Activated CD4-positive, alpha-beta T cell treated with anti-CD3 and anti-CD28 coated beads, Interleukin-2, amount 10 ng/mL, durations not matched to agents 7 days and 5 days (primary cell): Measurements from ENCODE around the gene ACTL6B. TPM values are rescaled to one million over a fixed set of nuclear protein-coding genes. Genes with fewer than 3 reads are reported as not detected.
A peak's percentile ranks its signal among the peaks of the same experiment; 100 is the strongest.

Experiments used
- CTCF ChIA-PET: fragments of 350-600 bp; sonication (Branson Sonifier 250); formaldehyde crosslinking; loops from one replicate; lab custom pipeline; 2021; ENCODE audit warnings: antibody characterized with exemption; lab: Charles Lee
- POLR2A ChIA-PET: fragments of 350-600 bp; sonication (Branson Sonifier 250); formaldehyde crosslinking; loops from one replicate; lab custom pipeline; 2021; ENCODE audit warnings: antibody characterized with exemption; lab: Charles Lee
- DNase-seq: peaks from one replicate; pipeline ENCODE4 v3.0.0-alpha.2; 2020
- H3K27ac Mint-ChIP-seq: one replicate; pipeline ENCODE4 v1.8.0; 2021; ENCODE audit warnings: mild to moderate bottlenecking, moderate library complexity, mixed read lengths
- H3K27me3 Mint-ChIP-seq: one replicate; pipeline ENCODE4 v1.8.0; 2021; ENCODE audit warnings: mixed read lengths
- H3K36me3 Mint-ChIP-seq: one replicate; pipeline ENCODE4 v1.8.0; 2021; ENCODE audit warnings: low read depth, mixed read lengths
- H3K4me1 Mint-ChIP-seq: one replicate; pipeline ENCODE4 v1.8.0; 2021; ENCODE audit warnings: mixed read lengths
- H3K4me3 Mint-ChIP-seq: one replicate; pipeline ENCODE4 v1.8.0; 2021; ENCODE audit warnings: mild to moderate bottlenecking, moderate library complexity, mixed read lengths
- H3K9me3 Mint-ChIP-seq: one replicate; pipeline ENCODE4 v1.8.0; 2021; ENCODE audit warnings: mixed read lengths
- total RNA-seq, 2 experiments: library from RNA; stranded (reverse); gene quantifications; one replicate each; pipeline ENCODE4 v1.2.3, GENCODE V29; 2021

The ACTL6B gene
- total RNA-seq, 2 experiments from 2014 or later, result not detected

DNA sequence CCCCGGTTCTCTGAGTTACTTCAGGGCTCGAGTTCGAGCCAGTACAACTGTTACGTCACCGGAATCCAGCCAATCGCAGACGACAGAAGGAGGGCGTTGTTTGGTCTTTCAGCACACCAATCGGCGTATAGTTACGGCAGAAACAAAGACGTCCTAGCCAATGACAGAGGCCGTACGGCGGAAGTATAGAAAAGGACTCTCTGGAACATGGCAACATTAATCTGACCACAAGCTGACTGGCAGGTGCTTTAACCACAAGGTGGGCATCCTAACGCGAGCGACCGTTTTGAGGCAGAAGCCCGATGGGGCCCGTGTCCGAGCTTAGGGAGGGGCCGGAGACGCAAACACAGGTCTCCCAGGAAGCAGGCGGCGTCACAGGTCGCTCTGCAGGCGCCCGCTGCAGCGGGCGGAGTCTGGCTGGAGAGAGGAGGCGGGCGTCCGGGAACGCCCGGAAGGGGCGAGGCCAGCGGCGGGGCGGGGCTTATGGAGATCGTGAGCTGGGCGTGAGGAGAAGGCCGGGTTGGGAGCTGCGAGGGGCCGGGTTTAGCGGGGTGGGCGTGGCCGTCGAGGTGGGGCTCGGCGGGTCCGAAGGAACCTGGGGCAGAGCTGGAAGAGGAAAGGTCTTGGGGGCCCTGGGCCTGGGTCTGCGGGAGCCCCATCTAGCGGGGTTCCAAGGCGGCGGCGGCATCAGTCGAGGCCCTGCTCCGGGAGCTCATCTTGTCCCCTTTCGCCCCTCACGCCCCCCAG is 44.1 kb downstream of the ACTL6B start, which contains the start of gene MOSPD3:
TSS of gene MOSPD3 (plus strand) at position 558 of the 747 bp plus-strand sequence. CDS start 252 bp downstream, outside the sequence.
- peaks cover 10% of the 10 kb centered on the region for H3K36me3 Mint-ChIP-seq
- H3K27ac Mint-ChIP-seq, result peak within 1 kb of the TSS; percentile 100
- H3K4me3 Mint-ChIP-seq, result peak within 1 kb of the TSS; percentile 98
- ChIA-PET POLR2A (interaction anchor here (0.7 to 1.3 kb wide), 4 partner anchors 14 to 97 kb away, joined by 3 to 8 read pairs (median 4); partner anchors contain the start of genes FBXO24, LRCH4 and POP7), CTCF (interaction anchor here (0.6 to 3.9 kb wide), 19 partner anchors 12 to 489 kb away, joined by 3 to 25 read pairs (median 5); partner anchors contain the start of genes FBXO24, GIGYF1, LRCH4 and POP7)
- no peaks in the 10 kb centered on the region for H3K9me3 Mint-ChIP-seq
- DNase-seq, result peak; percentile 99
- H3K27me3 Mint-ChIP-seq, result peaks cover 1% of the 10 kb centered on the region
- H3K4me1 Mint-ChIP-seq, result peaks cover 27% of the 10 kb centered on the region

GRCh38 chr7:100609958-100610357 is 46.3 kb downstream of the ACTL6B start:
- Mint-ChIP-seq H3K4me1 (peaks cover 39% of the 10 kb centered on the region), H3K27ac (peak overlapping the region; percentile 0), H3K9me3 (no peaks in the 10 kb centered on the region), H3K4me3 (peak overlapping the region; percentile 0), H3K36me3 (peaks cover 6% of the 10 kb centered on the region), H3K27me3 (peaks cover 4% of the 10 kb centered on the region)
- CTCF ChIA-PET, result interaction anchor here (0.8 kb wide), 1 partner anchor 24 kb away, joined by 3 read pairs; no protein-coding TSS in a partner anchor
- POLR2A ChIA-PET, result no interaction called here
- no peak for DNase-seq

DNA sequence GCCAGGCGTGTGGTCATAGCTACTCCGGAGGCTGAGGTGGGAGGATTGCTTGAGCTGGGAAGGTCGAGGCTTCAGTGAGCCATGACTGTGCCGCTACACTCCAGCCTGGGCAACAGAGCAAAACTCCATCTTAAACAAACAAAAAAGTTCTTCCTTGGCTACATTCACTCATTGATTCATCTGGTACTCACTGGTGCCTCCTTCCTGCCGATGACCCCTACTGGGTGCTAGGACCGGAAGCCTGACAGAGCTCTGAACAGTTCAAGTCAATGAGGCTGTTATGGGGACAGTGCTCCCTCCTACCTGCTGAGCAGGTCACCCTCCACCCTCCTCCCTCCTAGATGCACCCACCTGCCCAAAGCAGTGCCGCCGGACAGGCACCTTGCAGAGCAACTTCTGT is 49.1 kb downstream of the ACTL6B start:
- Mint-ChIP-seq H3K36me3 (no peaks in the 10 kb centered on the region), H3K27ac (no peak overlapping the region), H3K9me3 (no peaks in the 10 kb centered on the region), H3K4me3 (no peak overlapping the region), H3K4me1 (peaks cover 40% of the 10 kb centered on the region), H3K27me3 (peaks cover 4% of the 10 kb centered on the region)
- CTCF ChIA-PET, result interaction anchor here (1.6 to 2.5 kb wide), 3 partner anchors 21 to 27 kb away, joined by 5 to 11 read pairs (median 5); partner anchors contain the start of genes FBXO24 and LRCH4
- DNase-seq, result no peak
- POLR2A ChIA-PET, result no interaction called here

- no peak for DNase-seq
- Mint-ChIP-seq H3K4me1 (peaks cover 41% of the 10 kb centered on the region), H3K27me3 (peaks cover 4% of the 10 kb centered on the region), H3K9me3 (no peaks in the 10 kb centered on the region), H3K27ac (no peak overlapping the region), H3K4me3 (peak overlapping the region; percentile 84), H3K36me3 (no peaks in the 10 kb centered on the region)
- ChIA-PET CTCF (interaction anchor here (0.5 to 2.5 kb wide), 7 partner anchors 17 to 461 kb away, joined by 3 to 9 read pairs (median 4); partner anchors contain the start of genes FBXO24 and POP7), POLR2A (no interaction called here)
Measured at GRCh38 chr7:100606313-100606712, 49.9 kb downstream of the ACTL6B start.

- H3K4me3 Mint-ChIP-seq, result peak overlapping the region; percentile 84
- H3K4me1 Mint-ChIP-seq, result peaks cover 41% of the 10 kb centered on the region
- peaks cover 4% of the 10 kb centered on the region for H3K27me3 Mint-ChIP-seq
- DNase-seq, result peak; percentile 56
- H3K9me3 Mint-ChIP-seq, result no peaks in the 10 kb centered on the region
- H3K36me3 Mint-ChIP-seq, result no peaks in the 10 kb centered on the region
- H3K27ac Mint-ChIP-seq, result peak overlapping the region; percentile 74
- ChIA-PET POLR2A (interaction anchor here (0.6 kb wide), 1 partner anchor 108 kb away, joined by 3 read pairs; no protein-coding TSS in a partner anchor), CTCF (interaction anchor here (0.7 to 2.5 kb wide), 8 partner anchors 11 to 101 kb away, joined by 3 to 9 read pairs (median 4); partner anchors contain the start of genes FBXO24 and POP7)
Measured at GRCh38 chr7:100604976-100605911, 51.0 kb downstream of the ACTL6B start.

DNA sequence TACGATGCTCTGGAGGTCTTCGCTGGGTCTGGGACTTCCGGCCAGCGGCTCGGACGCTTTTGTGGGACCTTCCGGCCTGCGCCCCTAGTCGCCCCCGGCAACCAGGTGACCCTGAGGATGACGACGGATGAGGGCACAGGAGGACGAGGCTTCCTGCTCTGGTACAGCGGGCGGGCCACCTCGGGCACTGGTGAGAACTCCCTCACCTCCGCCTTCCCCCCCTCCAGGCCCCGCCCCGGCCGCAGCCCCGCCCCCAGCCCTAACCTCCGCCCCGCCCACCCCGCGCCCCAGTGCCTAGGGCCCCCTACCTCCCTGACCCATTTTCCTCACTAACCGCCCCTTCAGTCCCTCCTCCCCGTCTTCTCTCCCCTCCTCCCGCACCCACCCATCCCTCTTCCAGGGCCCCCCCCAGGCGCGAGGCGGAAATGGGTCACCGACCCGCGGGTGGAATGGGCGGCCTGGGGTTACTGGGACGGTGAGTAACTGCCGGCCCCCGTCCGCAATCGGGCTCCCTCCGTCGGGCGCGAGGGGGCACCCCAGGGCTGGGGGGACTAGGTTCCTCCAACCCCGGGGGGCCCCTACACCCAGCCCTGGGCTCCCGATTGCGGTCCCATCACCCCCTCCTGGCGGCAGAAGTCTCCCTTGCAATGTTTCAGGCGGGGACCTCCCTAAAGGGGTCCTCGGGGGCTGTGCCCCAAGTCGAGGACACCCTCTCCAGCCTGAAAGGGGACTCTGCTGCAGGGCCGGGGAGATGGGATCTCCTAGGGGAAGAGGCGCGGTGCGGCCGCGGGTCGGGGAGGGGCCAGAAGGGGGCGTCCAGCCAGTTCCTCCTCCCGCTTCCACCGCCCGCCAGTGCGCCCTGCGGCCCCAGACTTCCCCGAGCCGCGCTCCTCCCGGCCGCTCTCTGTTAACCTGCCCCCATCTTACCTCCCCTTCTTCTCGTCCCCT is 51.9 kb downstream of the ACTL6B start:
- DNase-seq, result peak; percentile 79
- H3K4me3 Mint-ChIP-seq, result peak overlapping the region; percentile 84
- H3K9me3 Mint-ChIP-seq, result no peaks in the 10 kb centered on the region
- H3K36me3 Mint-ChIP-seq, result no peaks in the 10 kb centered on the region
- ChIA-PET POLR2A (interaction anchor here (1.1 kb wide), 1 partner anchor 18 kb away, joined by 3 read pairs; the partner anchor contains the start of genes FBXO24 and LRCH4), CTCF (interaction anchor here (0.6 to 2.2 kb wide), 6 partner anchors 12 to 96 kb away, joined by 3 to 9 read pairs (median 4); partner anchors contain the start of gene FBXO24)
- peaks cover 2% of the 10 kb centered on the region for H3K27me3 Mint-ChIP-seq
- H3K4me1 Mint-ChIP-seq, result peaks cover 41% of the 10 kb centered on the region
- H3K27ac Mint-ChIP-seq, result peak overlapping the region; percentile 88

- H3K27ac Mint-ChIP-seq, result peak overlapping the region; percentile 88
- H3K27me3 Mint-ChIP-seq, result peaks cover 2% of the 10 kb centered on the region
- H3K9me3 Mint-ChIP-seq, result no peaks in the 10 kb centered on the region
- DNase-seq, result no peak
- no peaks in the 10 kb centered on the region for H3K36me3 Mint-ChIP-seq
- H3K4me3 Mint-ChIP-seq, result peak overlapping the region; percentile 84
- ChIA-PET POLR2A (interaction anchor here (1.1 kb wide), 1 partner anchor 17 kb away, joined by 3 read pairs; the partner anchor contains the start of genes FBXO24 and LRCH4), CTCF (interaction anchor here (0.6 to 2.1 kb wide), 6 partner anchors 14 to 102 kb away, joined by 3 to 6 read pairs (median 5); partner anchors contain the start of genes FBXO24 and POP7)
- peaks cover 43% of the 10 kb centered on the region for H3K4me1 Mint-ChIP-seq
Measured at GRCh38 chr7:100603726-100604027, 52.6 kb downstream of the ACTL6B start.

DNA sequence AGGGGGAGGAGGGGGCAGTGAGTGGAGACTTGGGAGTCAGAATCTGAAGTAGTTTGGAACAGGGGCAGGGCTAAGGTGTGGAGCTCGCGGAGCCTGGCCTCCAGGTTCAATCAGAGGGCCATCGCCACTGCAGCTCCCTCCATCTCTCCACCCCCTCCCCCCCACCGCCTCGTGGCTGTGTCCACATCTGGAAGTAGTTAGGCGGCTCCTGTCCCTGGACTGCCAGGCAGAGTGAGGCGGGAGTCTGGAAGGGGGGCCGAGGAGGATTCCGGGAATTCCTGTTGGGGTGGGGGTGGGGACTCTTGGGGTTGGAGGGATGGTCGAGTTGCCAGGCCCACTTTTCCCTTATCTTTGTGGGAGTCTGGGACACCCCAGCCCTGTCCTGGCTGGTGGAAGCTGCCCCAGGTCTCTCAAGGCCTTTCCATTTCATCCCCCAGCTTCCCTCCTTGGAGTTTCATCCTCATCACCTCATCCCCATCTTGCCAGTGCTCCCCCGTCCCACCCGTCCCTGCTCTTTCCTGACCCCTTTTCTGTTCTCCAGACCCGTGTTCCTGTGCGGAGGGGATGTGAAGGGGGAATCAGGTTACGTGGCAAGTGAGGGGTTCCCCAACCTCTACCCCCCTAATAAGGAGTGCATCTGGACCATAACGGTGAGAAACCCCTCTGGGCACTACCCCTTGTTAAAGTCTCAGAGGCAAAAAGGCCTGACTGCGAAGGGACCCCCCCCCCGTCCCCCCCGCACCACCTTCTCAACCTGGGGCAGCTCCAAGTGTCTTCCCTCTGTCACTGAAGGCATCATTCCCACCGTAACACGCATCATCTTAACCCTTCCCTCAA is 53.1 kb downstream of the ACTL6B start:
- peaks cover 48% of the 10 kb centered on the region for H3K4me1 Mint-ChIP-seq
- no peak for DNase-seq
- CTCF ChIA-PET, result interaction anchor here (0.8 to 2.1 kb wide), 5 partner anchors 13 to 103 kb away, joined by 3 to 6 read pairs (median 5); partner anchors contain the start of genes FBXO24 and POP7
- H3K27ac Mint-ChIP-seq, result peak overlapping the region; percentile 88
- H3K36me3 Mint-ChIP-seq, result no peaks in the 10 kb centered on the region
- H3K27me3 Mint-ChIP-seq, result peaks cover 2% of the 10 kb centered on the region
- H3K4me3 Mint-ChIP-seq, result peak overlapping the region; percentile 84
- POLR2A ChIA-PET, result interaction anchor here (1.1 kb wide), 2 partner anchors 14 to 17 kb away, joined by 3 read pairs; partner anchors contain the start of genes FBXO24 and LRCH4
- no peaks in the 10 kb centered on the region for H3K9me3 Mint-ChIP-seq

DNA sequence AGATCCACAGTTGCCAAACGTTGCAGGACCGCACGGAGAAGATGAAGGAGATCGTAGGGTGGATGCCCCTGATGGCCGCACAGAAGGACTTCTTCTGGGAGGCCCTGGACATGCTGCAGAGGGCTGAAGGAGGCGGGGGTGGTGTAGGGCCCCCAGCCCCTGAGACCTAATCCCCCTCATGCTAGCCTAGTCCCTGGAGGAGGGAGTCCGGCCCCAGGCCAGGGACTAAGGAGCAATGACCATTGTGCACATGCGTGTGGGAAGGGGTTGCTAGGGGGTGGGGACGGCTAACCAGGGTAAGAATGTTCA is 55.6 kb downstream of the ACTL6B start:
- ChIA-PET CTCF (interaction anchor here (0.6 to 1.0 kb wide), 3 partner anchors 13 to 193 kb away, joined by 3 to 4 read pairs (median 3); no protein-coding TSS in a partner anchor), POLR2A (no interaction called here)
- Mint-ChIP-seq H3K27me3 (no peaks in the 10 kb centered on the region), H3K36me3 (no peaks in the 10 kb centered on the region), H3K4me1 (peaks cover 37% of the 10 kb centered on the region), H3K27ac (no peak overlapping the region), H3K9me3 (no peaks in the 10 kb centered on the region), H3K4me3 (no peak overlapping the region)
- no peak for DNase-seq

DNA sequence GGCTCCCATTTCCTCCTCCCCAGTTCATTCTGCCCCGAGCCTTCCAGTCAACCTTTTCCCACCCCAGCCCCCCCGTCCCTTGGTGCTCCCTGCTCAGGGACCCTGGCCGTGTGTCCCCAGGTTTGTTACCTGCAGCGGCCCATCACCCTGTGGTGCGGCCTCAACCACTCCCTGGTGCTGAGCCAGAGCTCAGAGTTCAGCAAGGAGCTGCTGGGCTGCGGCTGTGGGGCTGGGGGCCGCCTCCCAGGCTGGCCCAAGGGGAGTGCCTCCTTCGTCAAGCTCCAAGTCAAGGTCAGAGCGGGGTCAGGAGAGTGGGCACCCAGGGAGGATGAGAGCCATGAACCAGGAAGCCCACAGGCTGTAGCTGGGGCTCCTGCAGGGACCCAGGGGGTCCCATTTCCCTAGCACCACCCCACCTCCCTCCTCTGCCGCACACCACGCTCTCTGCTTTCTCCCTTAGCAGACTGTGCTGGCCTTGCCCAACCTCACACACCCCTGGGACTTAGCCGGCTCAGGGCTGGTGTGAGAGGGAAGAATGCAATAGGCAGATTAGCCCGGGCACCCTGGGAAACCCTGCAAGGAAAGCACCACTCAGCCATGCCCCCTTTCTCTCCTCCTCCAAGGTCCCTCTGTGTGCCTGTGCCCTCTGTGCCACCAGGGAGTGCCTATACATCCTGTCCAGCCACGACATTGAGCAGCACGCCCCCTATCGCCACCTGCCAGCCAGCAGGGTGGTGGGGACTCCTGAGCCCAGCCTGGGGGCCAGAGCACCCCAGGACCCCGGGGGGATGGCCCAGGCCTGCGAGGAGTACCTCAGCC is 56.1 kb downstream of the ACTL6B start:
- Mint-ChIP-seq H3K27ac (no peak overlapping the region), H3K9me3 (no peaks in the 10 kb centered on the region), H3K4me3 (no peak overlapping the region), H3K27me3 (peaks cover under 1% of the 10 kb centered on the region), H3K4me1 (peaks cover 31% of the 10 kb centered on the region), H3K36me3 (no peaks in the 10 kb centered on the region)
- ChIA-PET CTCF (interaction anchor here (0.6 to 2.5 kb wide), 4 partner anchors 13 to 80 kb away, joined by 3 to 14 read pairs (median 4); partner anchors contain the start of genes FBXO24 and LRCH4), POLR2A (no interaction called here)
- no peak for DNase-seq
